ENCODE data around the gene BYSL.

The BYSL gene

DNA sequence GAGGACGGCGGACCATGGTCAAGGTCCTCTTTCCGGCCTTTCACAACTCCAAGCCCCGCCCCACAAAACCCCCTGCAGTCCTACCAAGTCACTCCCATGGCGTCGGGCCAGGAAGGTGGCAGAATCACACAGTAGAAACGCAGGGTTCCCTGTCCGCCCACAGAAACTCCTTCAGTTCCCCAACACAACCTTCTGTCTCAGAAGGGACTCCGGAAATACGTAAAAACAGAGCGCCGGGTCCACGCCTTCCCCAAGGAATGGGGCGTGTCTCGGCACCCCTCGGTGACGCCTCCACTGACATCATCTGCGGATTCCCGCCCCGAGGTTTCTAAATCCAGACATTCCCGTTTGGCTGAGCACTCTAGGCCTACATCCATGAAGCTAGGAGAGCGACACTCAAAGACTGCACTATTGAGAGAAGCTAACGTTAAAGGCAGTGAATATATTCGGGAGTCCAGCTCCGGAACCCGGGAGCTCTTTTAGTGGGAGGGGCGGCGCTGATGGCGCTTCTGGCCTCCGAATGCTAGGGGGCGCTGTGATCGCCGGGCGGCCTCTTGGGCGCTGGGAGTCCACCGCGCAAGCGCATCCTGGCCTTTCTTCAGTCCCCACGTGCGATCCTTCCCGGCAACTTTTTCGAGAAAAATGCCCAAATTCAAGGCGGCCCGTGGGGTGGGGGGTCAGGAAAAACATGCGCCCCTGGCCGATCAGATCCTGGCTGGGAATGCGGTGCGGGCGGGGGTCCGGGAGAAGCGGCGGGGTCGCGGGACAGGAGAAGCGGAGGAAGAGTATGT lies at the start of gene BYSL, which contains the start of gene MED20:
Gene BYSL (plus strand): TSS at position 579 of the 791 bp plus-strand sequence. CDS start 64 bp downstream, at position 643.
Gene MED20 (minus strand): TSS at position 219 of the 791 bp plus-strand sequence. CDS start 121 bp downstream, at position 98.
- no peaks in the 10 kb centered on the region for H3K9me3 ChIP-seq
- peak; percentile 93 to 94 for DNase-seq (ENCODE audit: low spot score in 2 of 2)
- H3K4me1 ChIP-seq, result peaks cover 13% of the 10 kb centered on the region; the same call in 1 of the 2 replicates
- H3K27me3 ChIP-seq (ENCODE audit: low read depth), result no peaks in the 10 kb centered on the region
- H3K4me3 ChIP-seq, result peak within 1 kb of the TSS; percentile 85
- H3K36me3 ChIP-seq (replicated peaks), result peaks cover 25% of the 10 kb centered on the region
- in situ Hi-C loops (cut with MboI; ENCODE audit: low sequenced_read_pairs), result loop anchor here (5.0 kb wide), 2 partner anchors 74 to 134 kb away; partner anchors contain the start of gene TOMM6

GRCh38 chr6:41871691-41872090 lies 49.6 kb upstream of the BYSL start:
- in situ Hi-C loops (cut with MboI; ENCODE audit: low sequenced_read_pairs), result no loop called here
- Histone ChIP-seq H3K4me1 (0 out of 2 replicates have a peak, but pooled peaks cover 2% of the 10 kb centered on the region), H3K9me3 (no peaks in the 10 kb centered on the region), H3K4me3 (no peak overlapping the region), H3K27me3 (ENCODE audit: low read depth) (no peaks in the 10 kb centered on the region), H3K36me3 (replicated peaks) (peaks cover 2% of the 10 kb centered on the region; the same call in 1 of the 2 replicates)
- DNase-seq (ENCODE audit: low spot score in 2 of 2), result no peak

GRCh38 chr6:41872147-41872546 lies 49.2 kb upstream of the BYSL start:
- H3K27me3 ChIP-seq (ENCODE audit: low read depth), result no peaks in the 10 kb centered on the region
- peaks cover 2% of the 10 kb centered on the region; the same call in 1 of the 2 replicates for H3K36me3 ChIP-seq (replicated peaks)
- DNase-seq (ENCODE audit: low spot score in 2 of 2), result no peak
- no peaks in the 10 kb centered on the region for H3K9me3 ChIP-seq
- in situ Hi-C loops (cut with MboI; ENCODE audit: low sequenced_read_pairs), result no loop called here
- H3K4me1 ChIP-seq, result 0 out of 2 replicates have a peak, but pooled peaks cover 2% of the 10 kb centered on the region
- H3K4me3 ChIP-seq, result no peak overlapping the region

DNA sequence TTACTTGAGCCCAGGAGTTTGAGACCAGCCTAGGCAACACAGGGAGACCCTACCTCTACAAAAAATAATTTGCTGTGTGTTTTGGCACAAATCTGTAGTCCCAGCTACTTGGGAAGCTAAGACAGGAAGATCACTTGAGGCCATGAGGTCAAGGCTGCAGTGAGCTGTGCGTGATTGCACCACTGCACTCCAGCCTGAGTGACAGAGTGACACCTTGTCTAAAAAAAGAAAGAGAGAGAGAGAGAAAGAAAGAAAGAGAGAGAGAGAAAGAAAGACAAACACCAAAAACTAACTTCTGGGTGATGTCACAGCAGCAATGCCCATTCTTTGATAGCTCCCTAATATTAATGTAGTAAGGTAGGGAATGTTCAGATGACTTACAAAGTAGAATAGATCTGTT lies 46.6 kb upstream of the BYSL start:
- H3K4me3 ChIP-seq, result no peak overlapping the region
- no peaks in the 10 kb centered on the region for H3K27me3 ChIP-seq (ENCODE audit: low read depth)
- in situ Hi-C loops (cut with MboI; ENCODE audit: low sequenced_read_pairs), result no loop called here
- no peak for DNase-seq (ENCODE audit: low spot score in 2 of 2)
- H3K9me3 ChIP-seq, result no peaks in the 10 kb centered on the region
- H3K36me3 ChIP-seq (replicated peaks), result peaks cover 2% of the 10 kb centered on the region; the same call in 1 of the 2 replicates
- H3K4me1 ChIP-seq, result 0 out of 2 replicates have a peak, but pooled peaks cover 2% of the 10 kb centered on the region

- no peaks in the 10 kb centered on the region; the same call in 1 of the 2 replicates for H3K36me3 ChIP-seq (replicated peaks)
- no peak for DNase-seq (ENCODE audit: low spot score in 2 of 2)
- in situ Hi-C loops (cut with MboI; ENCODE audit: low sequenced_read_pairs), result no loop called here
- H3K4me1 ChIP-seq, result 0 out of 2 replicates have a peak, but pooled peaks cover 2% of the 10 kb centered on the region
- H3K4me3 ChIP-seq, result no peak overlapping the region
- no peaks in the 10 kb centered on the region; the same call in 1 of the 2 replicates for H3K27me3 ChIP-seq (ENCODE audit: low read depth)
- H3K9me3 ChIP-seq, result no peaks in the 10 kb centered on the region
Observed at GRCh38 chr6:41877051-41877680, 44.1 kb upstream of the BYSL start.

- Histone ChIP-seq H3K9me3 (no peaks in the 10 kb centered on the region), H3K4me3 (no peak overlapping the region), H3K4me1 (0 out of 2 replicates have a peak, but pooled peaks cover 1% of the 10 kb centered on the region), H3K36me3 (replicated peaks) (no peaks in the 10 kb centered on the region; the same call in 1 of the 2 replicates), H3K27me3 (ENCODE audit: low read depth) (no peaks in the 10 kb centered on the region; the same call in 1 of the 2 replicates)
- in situ Hi-C loops (cut with MboI; ENCODE audit: low sequenced_read_pairs), result no loop called here
- DNase-seq (ENCODE audit: low spot score in 2 of 2), result no peak
Observed at GRCh38 chr6:41878246-41878645, 43.1 kb upstream of the BYSL start.

DNA sequence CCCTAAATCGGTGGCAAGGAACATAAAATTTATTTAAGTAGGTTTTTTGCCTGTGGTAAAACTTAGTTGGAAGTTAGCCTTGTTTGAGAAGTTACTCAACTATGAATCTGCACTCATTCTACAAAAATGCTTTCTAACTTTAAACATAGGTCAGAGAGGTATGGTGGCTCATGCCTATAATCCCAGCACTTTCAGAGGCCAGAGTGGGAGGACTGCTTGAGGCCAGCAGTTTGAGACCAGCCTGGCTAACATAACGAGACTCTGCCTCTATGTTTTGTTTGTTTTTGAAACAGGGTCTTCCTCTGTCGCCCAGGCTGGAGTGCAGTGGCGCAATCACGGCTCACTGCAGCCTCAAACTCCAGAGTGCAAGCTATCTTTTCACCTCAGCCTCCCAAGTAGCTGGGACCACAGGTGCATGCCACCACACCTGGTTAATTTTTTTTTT lies 42.3 kb upstream of the BYSL start:
- Histone ChIP-seq H3K27me3 (ENCODE audit: low read depth) (no peaks in the 10 kb centered on the region; the same call in 1 of the 2 replicates), H3K36me3 (replicated peaks) (no peaks in the 10 kb centered on the region; the same call in 1 of the 2 replicates), H3K4me3 (no peak overlapping the region), H3K4me1 (no peaks in the 10 kb centered on the region), H3K9me3 (no peaks in the 10 kb centered on the region)
- in situ Hi-C loops (cut with MboI; ENCODE audit: low sequenced_read_pairs), result no loop called here
- DNase-seq (ENCODE audit: low spot score in 2 of 2), result no peak

- H3K36me3 ChIP-seq (replicated peaks), result peaks cover 4% of the 10 kb centered on the region; the same call in 1 of the 2 replicates
- in situ Hi-C loops (cut with MboI; ENCODE audit: low sequenced_read_pairs), result no loop called here
- H3K27me3 ChIP-seq (ENCODE audit: low read depth), result no peaks in the 10 kb centered on the region; the same call in 1 of the 2 replicates
- H3K4me3 ChIP-seq, result no peak overlapping the region
- no peaks in the 10 kb centered on the region for H3K9me3 ChIP-seq
- no peak for DNase-seq (ENCODE audit: low spot score in 2 of 2)
- H3K4me1 ChIP-seq, result peaks cover 7% of the 10 kb centered on the region; the same call in 1 of the 2 replicates
Observed at GRCh38 chr6:41881506-41881905, 39.8 kb upstream of the BYSL start.

DNA sequence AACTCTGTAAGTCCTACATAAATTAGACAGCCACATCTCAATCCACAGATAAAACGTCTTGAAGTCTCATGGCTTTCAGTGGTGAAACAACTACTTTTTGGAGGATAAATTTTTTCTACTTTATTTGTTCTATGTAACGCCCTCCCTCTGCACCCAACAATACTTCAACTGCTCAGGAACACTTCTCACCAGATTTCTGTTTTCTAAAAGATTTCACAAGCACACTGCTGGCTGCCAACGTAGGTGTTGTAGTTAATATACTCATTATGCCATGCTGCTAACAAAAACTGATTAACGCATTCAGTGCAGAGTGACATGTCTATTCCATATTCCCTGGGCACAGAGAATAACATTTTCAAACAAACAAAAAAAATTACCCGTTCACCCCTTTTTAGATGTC lies 36.3 kb upstream of the BYSL start:
- no peak overlapping the region for H3K4me3 ChIP-seq
- H3K4me1 ChIP-seq, result peaks cover 19% of the 10 kb centered on the region
- no peak for DNase-seq (ENCODE audit: low spot score in 2 of 2)
- in situ Hi-C loops (cut with MboI; ENCODE audit: low sequenced_read_pairs), result no loop called here
- no peaks in the 10 kb centered on the region; the same call in 1 of the 2 replicates for H3K27me3 ChIP-seq (ENCODE audit: low read depth)
- no peaks in the 10 kb centered on the region for H3K9me3 ChIP-seq
- H3K36me3 ChIP-seq (replicated peaks), result 0 out of 2 replicates have a peak, but pooled peaks cover 4% of the 10 kb centered on the region

DNA sequence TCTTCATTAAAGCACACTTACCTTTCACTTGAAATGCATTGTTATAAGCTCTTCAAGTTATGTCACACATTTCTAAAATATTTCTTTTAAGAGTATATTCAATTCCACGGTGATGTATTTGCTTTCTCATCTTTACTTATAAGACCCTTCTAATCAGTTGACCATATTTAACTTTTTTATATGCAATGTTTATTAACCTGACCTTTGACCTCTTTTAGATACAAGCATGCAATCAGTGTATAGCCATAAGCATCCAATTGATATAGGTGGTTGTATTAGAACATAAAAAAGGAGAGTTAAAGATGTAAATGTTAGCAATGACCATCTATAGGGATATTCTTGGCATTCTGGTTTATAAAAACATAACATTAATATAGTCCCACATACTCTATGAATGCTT lies 35.4 kb upstream of the BYSL start:
- Histone ChIP-seq H3K27me3 (ENCODE audit: low read depth) (no peaks in the 10 kb centered on the region), H3K4me1 (peaks cover 19% of the 10 kb centered on the region), H3K9me3 (no peaks in the 10 kb centered on the region), H3K36me3 (replicated peaks) (0 out of 2 replicates have a peak, but pooled peaks cover 4% of the 10 kb centered on the region), H3K4me3 (no peak overlapping the region)
- DNase-seq (ENCODE audit: low spot score in 2 of 2), result no peak
- in situ Hi-C loops (cut with MboI; ENCODE audit: low sequenced_read_pairs), result no loop called here

DNA sequence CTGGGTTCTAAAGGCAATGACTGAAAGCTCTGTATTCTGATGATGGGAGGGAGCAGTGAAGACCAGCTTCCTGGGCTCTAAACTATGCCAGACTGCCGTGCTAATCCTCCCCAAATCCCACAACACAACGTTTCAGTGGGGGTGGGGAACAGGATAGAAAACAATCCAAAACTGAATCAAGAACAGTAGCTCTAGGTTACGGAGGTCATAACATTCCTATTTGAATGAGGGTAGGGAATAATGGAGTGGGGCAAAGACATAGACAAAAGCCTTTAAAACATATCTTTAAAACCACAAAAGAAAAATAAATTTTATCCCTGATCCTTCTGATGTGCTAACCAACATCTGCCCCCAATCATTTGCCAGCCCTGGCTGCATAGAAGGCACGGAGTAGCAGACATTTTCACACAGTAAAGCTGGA lies 34.0 kb upstream of the BYSL start:
- H3K36me3 ChIP-seq (replicated peaks), result 0 out of 2 replicates have a peak, but pooled peaks cover 4% of the 10 kb centered on the region
- peak; percentile 86 to 90 for DNase-seq (ENCODE audit: low spot score in 2 of 2)
- no peak overlapping the region for H3K4me3 ChIP-seq
- in situ Hi-C loops (cut with MboI; ENCODE audit: low sequenced_read_pairs), result no loop called here
- no peaks in the 10 kb centered on the region for H3K27me3 ChIP-seq (ENCODE audit: low read depth)
- H3K4me1 ChIP-seq, result peaks cover 21% of the 10 kb centered on the region
- H3K9me3 ChIP-seq, result no peaks in the 10 kb centered on the region

- H3K27me3 ChIP-seq (ENCODE audit: low read depth), result no peaks in the 10 kb centered on the region
- H3K4me3 ChIP-seq, result peak overlapping the region; percentile 1
- in situ Hi-C loops (cut with MboI; ENCODE audit: low sequenced_read_pairs), result no loop called here
- H3K4me1 ChIP-seq, result peaks cover 28% of the 10 kb centered on the region
- H3K36me3 ChIP-seq (replicated peaks), result no peaks in the 10 kb centered on the region
- no peak for DNase-seq (ENCODE audit: low spot score in 2 of 2)
- H3K9me3 ChIP-seq, result no peaks in the 10 kb centered on the region
Observed at GRCh38 chr6:41892921-41893564, 28.3 kb upstream of the BYSL start.

Measured in HAP-1 (cell line).